Airway epithelial cell (primary cell): ENCODE results near the gene SPATA21. TPM values are rescaled to one million over a fixed set of nuclear protein-coding genes. Genes with fewer than 3 reads are reported as not detected.

Experiments used
- total RNA-seq: library from RNA; depleted of rRNA; stranded (reverse); fragments of >200 nt; gene quantifications from 2 replicates; pipeline ENCODE4 v1.2.3, GENCODE V29; 2015

SPATA21 gene
- total RNA-seq, result not detected in 2 replicates

GRCh38 chr1:16436946-16437474 is at the start of gene SPATA21:
SPATA21 (minus strand) TSS chr1:16437424; CDS start chr1:16431371, 6,053 bp downstream.

DNA sequence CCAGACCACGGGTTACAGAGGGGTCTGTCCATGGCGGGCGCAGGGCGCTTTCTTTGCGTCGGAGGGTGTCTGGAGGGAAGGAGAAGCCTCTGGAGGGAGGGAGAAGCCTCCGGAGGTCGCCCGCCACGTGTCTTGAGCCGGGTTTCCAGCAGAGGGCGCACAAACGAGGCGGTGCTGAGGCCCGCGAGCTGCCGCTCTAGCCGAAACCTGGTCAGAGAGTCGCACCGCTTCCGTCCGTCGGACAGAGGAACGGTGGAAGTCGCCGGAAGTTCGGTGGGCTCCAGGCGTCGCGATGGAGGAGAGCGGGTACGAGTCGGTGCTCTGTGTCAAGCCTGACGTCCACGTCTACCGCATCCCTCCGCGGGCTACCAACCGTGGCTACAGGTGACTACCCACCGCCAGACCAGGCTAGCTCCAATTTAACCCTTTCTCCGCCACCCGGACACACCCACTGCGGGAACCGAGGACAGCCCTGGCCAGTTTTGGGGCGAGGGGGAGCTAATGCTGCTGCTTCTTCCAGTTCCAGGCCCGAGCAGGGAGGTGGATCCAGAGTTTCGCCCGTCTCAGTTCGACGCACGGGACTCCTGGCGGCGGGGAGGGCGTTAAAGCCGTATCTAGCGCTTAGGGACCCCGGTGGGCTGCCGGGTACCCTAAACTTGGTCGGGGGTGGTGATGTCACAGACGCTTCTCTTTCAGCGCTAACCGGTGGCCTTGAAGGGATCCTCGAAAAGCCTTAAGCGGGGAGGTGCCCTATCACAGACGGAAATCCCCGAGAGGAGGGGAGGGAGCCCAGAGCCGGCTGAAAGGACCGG is 3.5 kb upstream of the SPATA21 start, which contains the start of gene NECAP2:
NECAP2 (plus strand) TSS at position 255 of the 812 bp plus-strand sequence; CDS start at position 293, 38 bp downstream.

DNA sequence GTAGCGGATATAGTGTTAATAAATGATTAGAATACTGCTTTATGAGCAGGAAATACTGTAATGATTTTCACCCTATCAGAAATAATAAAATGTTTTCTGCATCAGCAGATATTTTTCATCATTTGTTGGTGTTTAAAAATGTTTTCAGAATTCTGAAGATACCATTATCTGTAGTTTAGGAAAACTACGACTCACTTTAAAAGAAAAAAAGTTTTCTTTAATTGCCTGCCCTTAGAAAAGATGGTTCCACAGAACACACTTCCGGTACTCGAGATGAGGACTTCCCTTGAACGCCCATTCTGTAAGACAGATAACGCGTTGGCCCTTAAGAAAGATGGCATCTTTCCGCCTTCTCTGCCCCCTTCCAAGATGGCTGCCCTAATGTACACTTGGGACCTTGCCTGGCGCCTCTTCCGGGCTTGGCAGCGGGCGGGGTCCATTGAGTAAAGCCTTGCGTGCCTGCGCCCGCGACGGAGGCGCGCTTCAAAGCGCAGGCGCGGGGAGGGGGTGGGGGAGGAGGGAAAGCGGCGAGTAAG is 70.4 kb downstream of the SPATA21 start, which contains the start of gene SZRD1:
SZRD1 (plus strand) TSS at position 521 of the 536 bp plus-strand sequence. CDS start 16 bp downstream, outside the sequence.

GRCh38 chr1:16351994-16352841 is 85.0 kb downstream of the SPATA21 start, which contains the start of gene FBXO42:
FBXO42 (minus strand) TSS chr1:16352480; CDS start chr1:16315418, 37,062 bp downstream.

Other genes starting within 250 kb of the SPATA21 start
- 26.7 and 28.1 TPM in 2 replicates for gene ARHGEF19, start 224.8 kb downstream of the SPATA21 start, total RNA-seq
- 3.7 and 6.5 TPM in 2 replicates for gene CPLANE2, start 200.2 kb downstream of the SPATA21 start, total RNA-seq
- gene FBXO42, start 84.9 kb downstream of the SPATA21 start, total RNA-seq, result 7.3 and 15.2 TPM in 2 replicates
- 54.9 and 59.5 TPM in 2 replicates for gene SZRD1, start 70.2 kb downstream of the SPATA21 start, total RNA-seq
- 57.0 and 57.7 TPM in 2 replicates for gene NECAP2, start 3.3 kb upstream of the SPATA21 start, total RNA-seq
- under 0.01 TPM in 2 replicates for gene RNU1-1, start 76.9 kb upstream of the SPATA21 start, total RNA-seq
- 5.9 and 8.8 TPM in 2 replicates for gene NBPF1, start 176.1 kb upstream of the SPATA21 start, total RNA-seq
- gene RNU1-3, start 229.5 kb upstream of the SPATA21 start, total RNA-seq, result under 0.01 TPM in 2 replicates